ENCODE measurements around the gene IGF1. TPM values are rescaled to one million over a fixed set of nuclear protein-coding genes. Genes with fewer than 3 reads are reported as not detected.

Gene IGF1
- total and polyA plus RNA-seq, 4 experiments from 2014 or later, result not detected

GRCh38 chr12:102484017-102484416 lies 3.7 kb upstream of the IGF1 start:
- H3K4me1 ChIP-seq (ENCODE audit: insufficient read depth, low read length), result peaks cover 5% of the 10 kb centered on the region
- CTCF ChIA-PET (ENCODE audit: partially characterized antibody), result interaction anchor here (0.8 to 4.7 kb wide), 18 partner anchors 9 to 1065 kb away, joined by 3 to 56 read pairs (median 4); no protein-coding TSS in a partner anchor
- DNase-seq, result no peak
- Mint-ChIP-seq H3K4me1 (peaks cover 2 to 9% (median 5%) of the 10 kb centered on the region in 4 donors), H3K27me3 (peaks cover 2 to 6% of the 10 kb centered on the region in 2 donors), H3K9me3 (peaks cover 0 to 2% (median 0%) of the 10 kb centered on the region in 8 donors), H3K36me3 (no peaks in the 10 kb centered on the region), H3K27ac (peak overlapping the region in 1 of 7 donors; percentile 31), H3K4me3 (peak overlapping the region; percentile 46 to 85 (median 77))
- no peaks in the 10 kb centered on the region for H3K9me3 ChIP-seq (ENCODE audit: control insufficient read depth in 1 of 2, low read length in 2 of 2)
- no peak overlapping the region for H3K4me3 ChIP-seq (ENCODE audit: low read length in 2 of 2)
- intact Hi-C loops (cut with micrococcal nuclease), result loop anchor here (1.0 kb wide), 2 partner anchors 545 to 567 kb away; no protein-coding TSS in a partner anchor
- H3K27ac ChIP-seq (ENCODE audit: low read depth, low read length), result no peak overlapping the region
- no peaks in the 10 kb centered on the region for H3K27me3 ChIP-seq (ENCODE audit: insufficient read depth, low read length)
- H3K36me3 ChIP-seq (ENCODE audit: insufficient read depth, low read length), result no peaks in the 10 kb centered on the region
- POLR2A ChIA-PET (ENCODE audit: partially characterized antibody), result no interaction called here

GRCh38 chr12:102483466-102483865 lies 3.1 kb upstream of the IGF1 start:
- H3K27ac Mint-ChIP-seq, result no peak overlapping the region

GRCh38 chr12:102481705-102482425 lies 1.5 kb upstream of the IGF1 start:
- Mint-ChIP-seq H3K27ac (no peak overlapping the region), H3K4me3 (no peak overlapping the region), H3K9me3 (no peaks in the 10 kb centered on the region), H3K27me3 (peaks cover 2 to 6% of the 10 kb centered on the region in 2 donors), H3K4me1 (peaks cover 2 to 9% (median 5%) of the 10 kb centered on the region in 4 donors), H3K36me3 (no peaks in the 10 kb centered on the region)
- ChIA-PET CTCF (ENCODE audit: partially characterized antibody) (interaction anchor here (1.7 to 4.7 kb wide), 3 partner anchors 11 to 542 kb away, joined by 4 to 56 read pairs (median 51); no protein-coding TSS in a partner anchor), POLR2A (ENCODE audit: partially characterized antibody) (no interaction called here)
- no peaks in the 10 kb centered on the region for H3K27me3 ChIP-seq (ENCODE audit: insufficient read depth, low read length)
- DNase-seq, result no peak
- H3K4me3 ChIP-seq (ENCODE audit: low read length in 2 of 2), result no peak overlapping the region
- no peaks in the 10 kb centered on the region for H3K9me3 ChIP-seq (ENCODE audit: control insufficient read depth in 1 of 2, low read length in 2 of 2)
- no peak overlapping the region for H3K27ac ChIP-seq (ENCODE audit: low read depth, low read length)
- intact Hi-C loops (cut with micrococcal nuclease), result no loop called here
- peaks cover 9% of the 10 kb centered on the region for H3K4me1 ChIP-seq (ENCODE audit: insufficient read depth, low read length)
- H3K36me3 ChIP-seq (ENCODE audit: insufficient read depth, low read length), result no peaks in the 10 kb centered on the region

More at GRCh38 chr12:102483466-102483865, 3.1 kb upstream of the IGF1 start:
- no peaks in the 10 kb centered on the region for H3K36me3 ChIP-seq (ENCODE audit: insufficient read depth, low read length)
- ChIA-PET CTCF (ENCODE audit: partially characterized antibody) (interaction anchor here (0.8 to 4.7 kb wide), 13 partner anchors 8 to 1065 kb away, joined by 3 to 56 read pairs (median 9); no protein-coding TSS in a partner anchor), POLR2A (ENCODE audit: partially characterized antibody) (no interaction called here)
- Mint-ChIP-seq H3K4me1 (peaks cover 2 to 9% (median 5%) of the 10 kb centered on the region in 4 donors), H3K4me3 (no peak overlapping the region), H3K27me3 (peaks cover 2 to 6% of the 10 kb centered on the region in 2 donors), H3K36me3 (no peaks in the 10 kb centered on the region), H3K9me3 (peaks cover 0 to under 1% (median 0%) of the 10 kb centered on the region in 8 donors)
- H3K4me1 ChIP-seq (ENCODE audit: insufficient read depth, low read length), result peaks cover 9% of the 10 kb centered on the region
- no peak overlapping the region for H3K27ac ChIP-seq (ENCODE audit: low read depth, low read length)
- no peaks in the 10 kb centered on the region for H3K9me3 ChIP-seq (ENCODE audit: control insufficient read depth in 1 of 2, low read length in 2 of 2)
- DNase-seq, result no peak
- intact Hi-C loops (cut with micrococcal nuclease), result no loop called here
- no peaks in the 10 kb centered on the region for H3K27me3 ChIP-seq (ENCODE audit: insufficient read depth, low read length)
- no peak overlapping the region for H3K4me3 ChIP-seq (ENCODE audit: low read length in 2 of 2)

- H3K9me3 ChIP-seq (ENCODE audit: control insufficient read depth in 1 of 2, low read length in 2 of 2), result no peaks in the 10 kb centered on the region
- H3K4me1 ChIP-seq (ENCODE audit: insufficient read depth, low read length), result peaks cover 9% of the 10 kb centered on the region
- H3K4me1 Mint-ChIP-seq, result peaks cover 2 to 9% (median 5%) of the 10 kb centered on the region in 4 donors
- POLR2A ChIA-PET (ENCODE audit: partially characterized antibody), result no interaction called here
- H3K36me3 Mint-ChIP-seq, result no peaks in the 10 kb centered on the region
- H3K4me3 ChIP-seq (ENCODE audit: low read length in 2 of 2), result no peak overlapping the region
- H3K36me3 ChIP-seq (ENCODE audit: insufficient read depth, low read length), result no peaks in the 10 kb centered on the region
- H3K9me3 Mint-ChIP-seq, result no peaks in the 10 kb centered on the region
- no peak overlapping the region for H3K4me3 Mint-ChIP-seq
- no peak overlapping the region for H3K27ac ChIP-seq (ENCODE audit: low read depth, low read length)
- H3K27ac Mint-ChIP-seq, result no peak overlapping the region
- no peaks in the 10 kb centered on the region for H3K27me3 ChIP-seq (ENCODE audit: insufficient read depth, low read length)
- CTCF ChIA-PET (ENCODE audit: partially characterized antibody), result no interaction called here
- intact Hi-C loops (cut with micrococcal nuclease), result no loop called here
- H3K27me3 Mint-ChIP-seq, result peaks cover 7% of the 10 kb centered on the region in 2 donors
- DNase-seq, result no peak
Observed at GRCh38 chr12:102479939-102480338, 424 bp downstream of the IGF1 start.

GRCh38 chr12:102479099-102479885 lies 1.1 kb downstream of the IGF1 start:
- Mint-ChIP-seq H3K9me3 (no peaks in the 10 kb centered on the region), H3K27ac (no peak overlapping the region), H3K27me3 (peaks cover 6 to 9% of the 10 kb centered on the region in 2 donors), H3K4me3 (no peak overlapping the region), H3K36me3 (no peaks in the 10 kb centered on the region), H3K4me1 (peaks cover 2 to 7% (median 2%) of the 10 kb centered on the region in 4 donors)
- Histone ChIP-seq H3K27me3 (ENCODE audit: insufficient read depth, low read length) (no peaks in the 10 kb centered on the region), H3K36me3 (ENCODE audit: insufficient read depth, low read length) (no peaks in the 10 kb centered on the region), H3K9me3 (ENCODE audit: control insufficient read depth in 1 of 2, low read length in 2 of 2) (no peaks in the 10 kb centered on the region), H3K4me3 (ENCODE audit: low read length in 2 of 2) (no peak overlapping the region), H3K27ac (ENCODE audit: low read depth, low read length) (no peak overlapping the region), H3K4me1 (ENCODE audit: insufficient read depth, low read length) (peaks cover 9% of the 10 kb centered on the region)
- intact Hi-C loops (cut with micrococcal nuclease), result no loop called here
- ChIA-PET POLR2A (ENCODE audit: partially characterized antibody) (no interaction called here), CTCF (ENCODE audit: partially characterized antibody) (interaction anchor here (1.4 kb wide), 1 partner anchor 540 kb away, joined by 7 read pairs; no protein-coding TSS in a partner anchor)
- DNase-seq, result no peak

GRCh38 chr12:102478405-102479098 lies 1.8 kb downstream of the IGF1 start:
- no peak overlapping the region for H3K4me3 Mint-ChIP-seq
- H3K27me3 Mint-ChIP-seq, result peaks cover 3 to 10% of the 10 kb centered on the region in 2 donors
- H3K27ac ChIP-seq (ENCODE audit: low read depth, low read length), result no peak overlapping the region
- H3K9me3 ChIP-seq (ENCODE audit: control insufficient read depth in 1 of 2, low read length in 2 of 2), result no peaks in the 10 kb centered on the region
- no peaks in the 10 kb centered on the region for H3K36me3 ChIP-seq (ENCODE audit: insufficient read depth, low read length)
- ChIA-PET POLR2A (ENCODE audit: partially characterized antibody) (no interaction called here), CTCF (ENCODE audit: partially characterized antibody) (interaction anchor here (1.4 kb wide), 1 partner anchor 539 kb away, joined by 7 read pairs; no protein-coding TSS in a partner anchor)
- H3K4me3 ChIP-seq (ENCODE audit: low read length in 2 of 2), result no peak overlapping the region
- H3K4me1 ChIP-seq (ENCODE audit: insufficient read depth, low read length), result peaks cover 9% of the 10 kb centered on the region
- no peak overlapping the region for H3K27ac Mint-ChIP-seq
- no peaks in the 10 kb centered on the region for H3K9me3 Mint-ChIP-seq
- no peaks in the 10 kb centered on the region for H3K4me1 Mint-ChIP-seq
- no peaks in the 10 kb centered on the region for H3K27me3 ChIP-seq (ENCODE audit: insufficient read depth, low read length)
- intact Hi-C loops (cut with micrococcal nuclease), result no loop called here
- DNase-seq, result peak in 2 of 5 donors; percentile 9
- H3K36me3 Mint-ChIP-seq, result no peaks in the 10 kb centered on the region
